Measurements from ENCODE around the gene DYNC2I2.

GRCh38 chr9:128615571-128615970 is 41.1 kb downstream of the DYNC2I2 start:
- TF ChIP-seq POLR2A (IDR thresholded peaks at IDR 0.05) (no peak), CTCF (IDR thresholded peaks at IDR 0.05) (no peak)

Data from adrenal gland (tissue), 5 donors.